ENCODE data around the gene MGAM2.

MGAM2 gene

GRCh38 chr7:142091961-142092360 lies 19.6 kb upstream of the MGAM2 start:
- TF ChIP-seq ISL1 (CRISPR knock-in tag; IDR thresholded peaks at IDR 0.05): no peak
- TF ChIP-seq ESRRG (CRISPR knock-in tag; IDR thresholded peaks at IDR 0.05): no peak
- no peak for TF ChIP-seq RARB (CRISPR knock-in tag; IDR thresholded peaks at IDR 0.05)
- no peak for TF ChIP-seq ZC3H10 (CRISPR knock-in tag; IDR thresholded peaks at IDR 0.05)
- TF ChIP-seq ZNF565 (CRISPR knock-in tag; conservative IDR thresholded peaks at IDR 0.05; ENCODE audit: low read depth): no peak
- TF ChIP-seq BACH2 (CRISPR knock-in tag; IDR thresholded peaks at IDR 0.05; ENCODE audit: borderline replicate concordance): no peak
- ATAC-seq: no peak

GRCh38 chr7:142094861-142095260 lies 16.7 kb upstream of the MGAM2 start:
- no peak for ATAC-seq

DNA sequence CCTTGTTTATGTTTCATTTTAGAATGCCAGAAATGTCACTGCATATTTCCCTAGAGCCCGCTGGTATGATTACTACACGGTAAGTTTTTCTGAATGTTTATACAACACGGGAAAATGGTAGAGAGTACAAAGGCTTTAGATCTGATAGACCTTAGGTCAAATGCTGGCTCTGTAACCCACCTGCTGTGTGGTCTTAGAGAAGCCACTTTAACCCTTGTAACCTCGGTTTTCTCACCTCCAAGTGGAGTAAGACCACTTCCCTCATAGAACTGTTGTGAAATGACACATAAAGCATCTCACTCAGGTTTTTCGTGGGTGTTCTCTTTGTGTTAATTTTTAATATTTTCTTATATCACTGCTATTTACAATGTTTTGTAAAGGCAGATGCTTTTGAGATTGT lies 13.9 kb upstream of the MGAM2 start:
- TF ChIP-seq OSR1 (CRISPR knock-in tag; IDR thresholded peaks at IDR 0.05): no peak
- no peak for TF ChIP-seq ARNTL (CRISPR knock-in tag; IDR thresholded peaks at IDR 0.05; ENCODE audit: borderline replicate concordance, low read depth)
- TF ChIP-seq TCF4 (CRISPR knock-in tag; IDR thresholded peaks at IDR 0.05; ENCODE audit: borderline replicate concordance): no peak
- TF ChIP-seq SNAI2 (CRISPR knock-in tag; IDR thresholded peaks at IDR 0.05): no peak
- TF ChIP-seq TSHZ2 (CRISPR knock-in tag; IDR thresholded peaks at IDR 0.05): no peak
- TF ChIP-seq ZNF565 (CRISPR knock-in tag; conservative IDR thresholded peaks at IDR 0.05; ENCODE audit: low read depth): no peak
- no peak for TF ChIP-seq ZNF70 (CRISPR knock-in tag; IDR thresholded peaks at IDR 0.05)
- TF ChIP-seq TOX (CRISPR knock-in tag; IDR thresholded peaks at IDR 0.05; ENCODE audit: borderline replicate concordance): no peak
- no peak for TF ChIP-seq BACH2 (CRISPR knock-in tag; IDR thresholded peaks at IDR 0.05; ENCODE audit: borderline replicate concordance)
- no peak for TF ChIP-seq CSDC2 (CRISPR knock-in tag; IDR thresholded peaks at IDR 0.05)
- no peak for TF ChIP-seq POU6F1 (CRISPR knock-in tag; IDR thresholded peaks at IDR 0.05; ENCODE audit: borderline replicate concordance, low read depth)
- no peak for TF ChIP-seq ZNF8 (CRISPR knock-in tag; IDR thresholded peaks at IDR 0.05)
- no peak for TF ChIP-seq GLIS3 (CRISPR knock-in tag; IDR thresholded peaks at IDR 0.05)
- TF ChIP-seq ZFP3 (CRISPR knock-in tag; IDR thresholded peaks at IDR 0.05): no peak
- TF ChIP-seq CREB5 (CRISPR knock-in tag; IDR thresholded peaks at IDR 0.05; ENCODE audit: low read depth): no peak
- TF ChIP-seq, protein P1, sequence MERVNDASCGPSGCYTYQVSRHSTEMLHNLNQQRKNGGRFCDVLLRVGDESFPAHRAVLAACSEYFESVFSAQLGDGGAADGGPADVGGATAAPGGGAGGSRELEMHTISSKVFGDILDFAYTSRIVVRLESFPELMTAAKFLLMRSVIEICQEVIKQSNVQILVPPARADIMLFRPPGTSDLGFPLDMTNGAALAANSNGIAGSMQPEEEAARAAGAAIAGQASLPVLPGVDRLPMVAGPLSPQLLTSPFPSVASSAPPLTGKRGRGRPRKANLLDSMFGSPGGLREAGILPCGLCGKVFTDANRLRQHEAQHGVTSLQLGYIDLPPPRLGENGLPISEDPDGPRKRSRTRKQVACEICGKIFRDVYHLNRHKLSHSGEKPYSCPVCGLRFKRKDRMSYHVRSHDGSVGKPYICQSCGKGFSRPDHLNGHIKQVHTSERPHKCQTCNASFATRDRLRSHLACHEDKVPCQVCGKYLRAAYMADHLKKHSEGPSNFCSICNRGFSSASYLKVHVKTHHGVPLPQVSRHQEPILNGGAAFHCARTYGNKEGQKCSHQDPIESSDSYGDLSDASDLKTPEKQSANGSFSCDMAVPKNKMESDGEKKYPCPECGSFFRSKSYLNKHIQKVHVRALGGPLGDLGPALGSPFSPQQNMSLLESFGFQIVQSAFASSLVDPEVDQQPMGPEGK (CRISPR knock-in tag; IDR thresholded peaks at IDR 0.05; ENCODE audit: borderline replicate concordance): no peak
- no peak for TF ChIP-seq RARB (CRISPR knock-in tag; IDR thresholded peaks at IDR 0.05)
- no peak for TF ChIP-seq PPARA (CRISPR knock-in tag; IDR thresholded peaks at IDR 0.05; ENCODE audit: borderline replicate concordance)
- TF ChIP-seq CSRNP3 (CRISPR knock-in tag; IDR thresholded peaks at IDR 0.05): no peak
- no peak for TF ChIP-seq ZC3H10 (CRISPR knock-in tag; IDR thresholded peaks at IDR 0.05)
- ATAC-seq: no peak

More at GRCh38 chr7:142094861-142095260, 16.7 kb upstream of the MGAM2 start:
- TF ChIP-seq GLIS3 (CRISPR knock-in tag; IDR thresholded peaks at IDR 0.05): no peak
- TF ChIP-seq ZNF8 (CRISPR knock-in tag; IDR thresholded peaks at IDR 0.05): no peak
- no peak for TF ChIP-seq ISL1 (CRISPR knock-in tag; IDR thresholded peaks at IDR 0.05)
- TF ChIP-seq ZFP30 (CRISPR knock-in tag; IDR thresholded peaks at IDR 0.05): no peak
- TF ChIP-seq SNAI2 (CRISPR knock-in tag; IDR thresholded peaks at IDR 0.05): no peak
- TF ChIP-seq OSR1 (CRISPR knock-in tag; IDR thresholded peaks at IDR 0.05): no peak
- TF ChIP-seq ESRRG (CRISPR knock-in tag; IDR thresholded peaks at IDR 0.05): no peak
- TF ChIP-seq POU6F1 (CRISPR knock-in tag; IDR thresholded peaks at IDR 0.05; ENCODE audit: borderline replicate concordance, low read depth): no peak
- no peak for TF ChIP-seq TOX (CRISPR knock-in tag; IDR thresholded peaks at IDR 0.05; ENCODE audit: borderline replicate concordance)
- no peak for TF ChIP-seq ZC3H10 (CRISPR knock-in tag; IDR thresholded peaks at IDR 0.05)
- TF ChIP-seq ZNF70 (CRISPR knock-in tag; IDR thresholded peaks at IDR 0.05): no peak

Measured in SK-N-SH treated with all-trans-retinoic acid at 6 μM for 48 hours (cell line).